Embryonic facial prominence (tissue), 1 donor: ENCODE measurements around the gene CELA2B.
"Not testable (repeated sequence)": the region's sequence is repeated elsewhere in the genome, so short reads cannot be mapped to it uniquely, and the experiment has no call there.

Experiments used
- DNase-seq: peaks from one replicate; pipeline ENCODE4 v3.0.0-alpha.2; 2016; ENCODE audit errors: extremely low spot score

The CELA2B gene

DNA sequence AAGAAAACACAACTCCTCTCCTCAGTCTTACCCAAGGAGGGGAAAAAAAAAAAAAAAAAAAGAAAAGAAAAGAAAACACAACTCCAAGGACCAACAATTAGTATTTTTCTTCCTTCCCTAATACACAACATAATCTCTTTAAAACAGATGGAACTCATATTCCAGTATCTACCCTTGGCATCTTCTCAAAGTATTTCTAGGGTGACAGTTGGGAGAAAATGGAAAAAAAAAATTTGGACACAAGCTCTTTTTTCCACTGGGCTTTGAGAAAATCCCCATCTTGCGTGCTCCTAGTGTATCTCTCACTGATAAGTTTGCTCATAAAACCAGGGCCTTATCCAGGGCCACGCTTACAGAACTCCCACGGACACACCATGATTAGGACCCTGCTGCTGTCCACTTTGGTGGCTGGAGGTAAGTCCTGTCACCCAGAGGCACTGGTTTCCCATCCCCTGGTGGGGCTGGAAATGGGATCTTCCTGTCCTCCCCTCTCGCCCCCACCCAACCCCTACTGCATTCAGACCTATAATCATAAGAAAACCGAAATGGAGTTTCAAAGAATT lies at the start of gene CELA2B:
TSS of gene CELA2B (plus strand) at position 353 of the 563 bp plus-strand sequence. CDS start at position 375, 22 bp downstream.
- no peak for DNase-seq

GRCh38 chr1:15426492-15427279 lies 49.2 kb upstream of the CELA2B start:
- no peak for DNase-seq

- no peak for DNase-seq
Observed at GRCh38 chr1:15427280-15427666, 48.6 kb upstream of the CELA2B start.

DNA sequence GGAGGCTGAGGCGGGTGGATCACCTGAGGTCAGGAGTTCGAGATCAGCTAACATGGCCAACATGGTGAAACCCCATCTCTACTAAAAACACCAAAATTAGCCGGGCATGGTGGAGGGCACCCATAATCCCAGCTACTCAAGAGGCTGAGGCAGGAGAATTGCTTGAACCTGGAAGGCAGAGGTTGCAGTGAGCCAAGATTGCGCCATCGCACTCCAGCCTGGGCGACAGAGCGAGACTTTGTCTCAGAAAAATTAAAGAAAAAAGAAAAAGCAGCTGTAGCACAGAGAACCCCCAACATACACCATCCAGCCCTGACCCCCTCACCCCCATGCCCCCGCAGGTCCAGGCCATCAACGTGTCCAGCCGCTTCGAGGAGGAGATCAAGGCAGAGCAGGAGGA lies 47.7 kb upstream of the CELA2B start:
- not testable (repeated sequence) for DNase-seq

DNA sequence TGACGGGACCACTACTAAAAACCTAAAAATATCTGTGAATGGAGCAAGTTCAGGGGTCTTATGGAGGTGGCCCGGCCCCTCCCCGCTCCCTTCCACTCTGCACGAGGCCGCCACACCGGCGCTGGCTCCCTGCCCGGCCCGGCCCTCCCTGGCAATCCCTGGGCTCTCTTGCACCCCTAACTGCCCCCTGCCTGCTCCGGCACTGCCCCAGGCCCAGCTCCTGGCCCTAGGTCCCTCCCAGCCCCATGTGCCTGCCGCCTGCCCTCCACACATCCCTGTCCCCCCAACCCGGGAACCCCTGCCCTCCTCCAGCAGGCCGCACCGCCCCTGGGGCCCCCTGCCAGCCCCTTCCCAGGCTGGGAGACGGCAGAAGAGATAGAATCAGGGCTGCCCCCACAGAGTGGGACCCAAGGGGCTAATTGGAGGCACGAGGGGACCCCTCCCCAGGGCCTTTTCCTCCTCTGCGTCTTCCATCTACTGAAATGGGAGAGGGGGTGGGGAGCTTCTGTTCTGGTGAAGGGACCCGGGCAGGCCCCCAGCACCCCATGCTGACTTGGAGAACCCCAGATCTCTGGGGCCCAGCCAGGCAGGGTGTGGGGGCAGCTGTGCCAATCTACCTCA lies 47.0 kb upstream of the CELA2B start:
- no peak for DNase-seq

- DNase-seq: no peak
Observed at GRCh38 chr1:15429701-15430149, 46.2 kb upstream of the CELA2B start.

GRCh38 chr1:15430787-15431570 lies 44.9 kb upstream of the CELA2B start:
- DNase-seq: no peak

DNA sequence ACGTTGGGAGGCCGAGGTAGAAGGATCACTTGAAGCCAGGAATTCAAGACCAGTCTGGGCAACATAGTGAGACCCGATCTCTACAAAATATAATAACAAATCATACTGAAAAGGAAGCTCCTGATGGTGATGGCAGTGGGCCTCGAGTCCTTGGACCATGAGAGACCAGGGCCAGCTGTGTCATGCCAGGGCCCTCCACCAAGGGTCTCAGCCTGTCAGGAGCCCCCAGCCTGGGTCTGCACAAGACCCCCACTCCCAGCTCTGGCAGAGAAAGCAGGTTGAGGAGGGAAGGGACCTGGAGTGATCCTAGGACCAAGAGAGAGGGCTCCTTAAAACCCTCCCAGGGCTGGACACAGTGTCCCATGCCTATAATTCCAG lies 44.3 kb upstream of the CELA2B start:
- no peak for DNase-seq

DNA sequence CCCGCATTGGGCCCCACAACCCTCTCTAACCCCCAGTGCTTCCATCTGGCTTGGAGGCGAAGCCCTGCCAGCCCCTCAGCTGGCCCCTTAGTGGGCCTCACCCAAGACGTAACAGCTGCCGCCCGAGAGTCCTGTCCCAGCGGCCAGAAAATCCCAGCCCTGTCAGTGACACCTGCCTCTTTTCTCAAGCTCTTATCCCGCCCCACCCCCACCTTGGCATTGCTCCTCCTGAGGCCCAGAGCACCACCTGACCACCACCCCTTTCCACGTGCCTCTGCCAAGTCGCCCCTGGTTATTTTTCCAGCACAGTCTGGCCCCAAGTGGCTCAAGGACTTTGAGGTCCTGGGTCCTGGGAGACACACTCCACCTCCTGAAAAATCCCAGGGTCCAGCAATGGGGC lies 43.6 kb upstream of the CELA2B start:
- no peak for DNase-seq

- DNase-seq: no peak
Observed at GRCh38 chr1:15433471-15433870, 42.4 kb upstream of the CELA2B start.

- not testable (repeated sequence) for DNase-seq
Observed at GRCh38 chr1:15434739-15435138, 41.2 kb upstream of the CELA2B start.

DNA sequence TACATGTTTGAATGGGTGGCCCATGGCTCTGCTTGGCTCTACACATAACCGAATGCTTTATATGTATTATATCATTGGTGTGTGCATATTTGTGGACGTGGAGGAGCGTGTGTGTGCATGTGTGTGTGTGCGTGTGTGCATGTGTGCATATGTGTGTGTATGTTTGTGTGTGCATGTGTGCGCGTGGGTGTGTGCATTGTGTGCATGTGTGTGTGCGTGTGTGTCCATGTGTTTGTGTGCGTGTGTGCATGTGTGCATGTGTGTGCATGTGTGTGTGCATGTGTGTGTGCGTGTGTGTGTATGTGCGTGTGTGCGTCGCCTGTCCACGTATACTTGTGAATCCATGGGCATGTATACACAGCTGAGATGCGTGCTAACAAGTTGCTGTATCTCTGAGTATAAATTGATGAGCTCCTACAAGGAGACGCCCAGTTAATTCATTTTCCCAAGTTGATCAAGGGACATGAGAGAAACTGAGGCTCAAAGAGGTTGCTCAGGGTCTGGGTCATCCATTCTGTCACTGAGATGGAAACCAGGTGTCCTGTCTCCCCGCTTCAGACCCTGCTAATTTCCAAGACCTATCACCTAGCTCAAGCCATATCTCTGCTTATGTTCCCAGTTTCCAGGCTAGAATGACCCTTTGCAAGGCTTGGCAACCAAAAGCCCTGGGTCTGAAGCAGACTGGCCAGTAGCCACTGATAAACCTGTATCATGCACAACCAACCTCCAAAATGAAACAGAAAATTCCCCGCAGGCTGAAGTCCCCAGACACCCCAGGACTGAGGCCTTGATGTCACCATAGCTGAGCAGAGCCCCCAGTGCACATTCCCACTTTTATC lies 40.4 kb upstream of the CELA2B start:
- DNase-seq: no peak

- no peak for DNase-seq
Observed at GRCh38 chr1:15436881-15437442, 38.9 kb upstream of the CELA2B start.

- no peak for DNase-seq
Observed at GRCh38 chr1:15439325-15439724, 36.6 kb upstream of the CELA2B start.

DNA sequence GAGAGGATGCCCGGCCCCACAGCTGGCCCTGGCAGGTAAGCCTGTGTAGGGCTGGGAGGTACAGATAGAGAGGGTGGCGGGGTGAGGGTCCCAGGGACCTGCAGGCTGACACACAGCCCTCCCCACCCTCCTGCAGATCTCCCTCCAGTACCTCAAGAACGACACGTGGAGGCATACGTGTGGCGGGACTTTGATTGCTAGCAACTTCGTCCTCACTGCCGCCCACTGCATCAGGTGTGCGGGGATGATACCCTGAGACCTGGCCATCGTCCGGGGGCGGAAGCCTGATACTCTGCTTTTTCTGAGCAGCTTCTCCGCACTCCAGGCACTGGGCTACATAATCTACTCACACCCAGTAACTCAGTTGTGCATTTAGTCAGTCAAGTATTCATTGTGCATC lies 35.5 kb upstream of the CELA2B start:
- no peak for DNase-seq

DNA sequence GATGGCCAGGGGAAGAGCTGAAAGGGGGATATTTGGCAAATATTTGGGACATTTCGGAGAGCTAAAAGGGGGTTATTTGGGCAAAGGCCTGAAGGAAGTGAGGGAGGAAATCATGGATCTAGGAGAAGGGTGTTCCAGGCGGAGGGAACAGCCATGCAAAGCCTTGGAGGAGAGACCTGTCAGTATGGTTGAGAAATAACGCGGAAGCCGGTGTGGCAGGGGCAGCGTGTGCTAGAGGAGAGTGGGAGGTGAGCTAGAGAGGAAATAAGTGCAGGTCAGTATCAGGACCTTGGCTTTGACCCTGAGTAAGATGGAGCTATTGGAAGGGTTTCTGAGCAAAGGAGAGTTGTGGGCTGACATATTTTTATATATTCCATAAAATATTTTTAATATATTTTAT lies 34.7 kb upstream of the CELA2B start:
- no peak for DNase-seq

- DNase-seq: no peak
Observed at GRCh38 chr1:15442119-15442518, 33.8 kb upstream of the CELA2B start.

- DNase-seq: no peak
Observed at GRCh38 chr1:15442759-15443158, 33.1 kb upstream of the CELA2B start.

DNA sequence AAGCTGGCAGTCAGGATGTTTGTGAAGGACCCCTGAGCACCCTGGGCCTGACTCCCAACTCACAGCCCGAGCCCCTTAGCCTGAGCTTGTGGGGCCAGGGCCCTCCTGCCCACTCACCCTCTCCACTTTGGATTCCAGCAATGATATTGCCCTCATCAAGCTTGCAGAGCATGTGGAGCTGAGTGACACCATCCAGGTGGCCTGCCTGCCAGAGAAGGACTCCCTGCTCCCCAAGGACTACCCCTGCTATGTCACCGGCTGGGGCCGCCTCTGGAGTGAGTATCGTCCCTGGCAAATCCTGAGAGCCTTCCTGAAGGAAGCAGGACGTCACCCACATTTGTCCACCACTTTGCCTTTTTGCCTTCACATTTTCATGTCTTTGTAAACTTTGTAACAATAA lies 32.6 kb upstream of the CELA2B start:
- no peak for DNase-seq

DNA sequence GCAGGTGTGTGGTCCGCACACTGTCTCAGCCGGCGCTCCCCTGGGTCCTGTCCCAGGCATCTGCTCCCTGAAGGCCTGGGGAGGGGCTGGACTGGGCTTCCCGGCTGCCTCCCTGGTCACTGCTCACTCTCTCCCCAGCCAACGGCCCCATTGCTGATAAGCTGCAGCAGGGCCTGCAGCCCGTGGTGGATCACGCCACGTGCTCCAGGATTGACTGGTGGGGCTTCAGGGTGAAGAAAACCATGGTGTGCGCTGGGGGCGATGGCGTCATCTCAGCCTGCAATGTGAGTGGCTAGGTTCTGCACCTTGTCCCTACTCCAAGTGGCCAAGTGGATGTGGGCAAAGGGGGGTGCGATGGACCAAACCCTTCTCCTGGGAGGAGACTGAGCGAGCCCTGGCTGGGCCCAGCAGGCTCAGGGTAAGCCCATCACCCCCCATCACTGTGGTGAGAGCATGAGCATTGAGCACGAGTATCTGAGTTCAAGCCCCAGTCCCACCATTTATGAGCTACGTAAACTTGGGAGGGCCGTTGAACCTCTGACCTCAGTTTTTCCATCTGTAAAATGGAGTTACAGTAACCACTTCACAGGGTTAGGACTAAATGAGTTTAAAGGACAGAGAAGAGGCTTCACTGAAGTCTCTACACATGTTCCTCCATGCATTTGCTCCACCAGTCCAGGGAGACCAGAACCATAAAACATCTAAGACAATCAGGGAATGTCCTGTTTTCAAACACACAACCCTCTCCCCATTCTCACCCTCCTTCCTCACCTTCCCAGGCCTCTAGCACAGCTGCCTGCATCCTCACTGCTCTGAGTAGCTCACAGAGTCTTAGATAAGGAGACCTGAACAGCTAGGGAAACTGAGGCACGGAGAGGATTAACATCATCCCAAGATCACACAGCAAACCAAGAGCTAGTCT lies 31.2 kb upstream of the CELA2B start:
- no peak for DNase-seq
